Neural cell (in vitro differentiated cells): ENCODE data around the gene ADGRG3. TPM values are rescaled to one million over a fixed set of nuclear protein-coding genes. Genes with fewer than 3 reads are reported as not detected.

Source experiments
- H2AFZ ChIP-seq: fragments of 200-600, 300-800 bp; sonication (generic), shearing (Covaris generic); 2 replicates; pipeline ENCODE4 v1.6.0; 2014; ENCODE audit warnings: low read depth, mild to moderate bottlenecking, antibody characterized with exemption, low read length, moderate library complexity
- H3F3A ChIP-seq: fragments of 200-600 bp; shearing (Covaris generic); 2 replicates; pipeline ENCODE4 v1.6.1; 2016; ENCODE audit warnings: mild to moderate bottlenecking, moderate library complexity, mixed read lengths, antibody characterized with exemption, low read length; ENCODE audit not compliant: insufficient read depth, poor library complexity, severe bottlenecking
- H3K27ac ChIP-seq: fragments of 200-600, 300-800 bp; sonication (generic), shearing (Covaris generic); 2 replicates; pipeline ENCODE4 v1.5.1; 2014; ENCODE audit warnings: mild to moderate bottlenecking, low read length, moderate library complexity
- H3K27me3 ChIP-seq: fragments of 300-800, 200-600 bp; sonication (generic), shearing (Covaris generic); 2 replicates; pipeline ENCODE4 v1.6.0; 2014; ENCODE audit warnings: mild to moderate bottlenecking, low read depth, low read length, moderate library complexity; ENCODE audit not compliant: insufficient read depth
- H3K36me3 ChIP-seq: fragments of 300-800, 200-600 bp; sonication (generic), shearing (Covaris generic); 2 replicates; pipeline ENCODE4 v1.5.1; 2014; ENCODE audit warnings: mild to moderate bottlenecking, antibody characterized with exemption, low read length, moderate library complexity; ENCODE audit not compliant: insufficient read depth
- H3K4me2 ChIP-seq: fragments of 300-800, 200-600 bp; sonication (generic), shearing (Covaris generic); 2 replicates; pipeline ENCODE4 v1.6.0; 2014; ENCODE audit warnings: mild to moderate bottlenecking, low read length
- H3K4me3 ChIP-seq: fragments of 300-800, 200-600 bp; sonication (generic), shearing (Covaris generic); 2 replicates; pipeline ENCODE4 v1.5.1; 2014; ENCODE audit warnings: mild to moderate bottlenecking, low read length, moderate library complexity
- H3K79me2 ChIP-seq: fragments of 200-600 bp; shearing (Covaris generic); replicated peaks from 2 replicates; pipeline ENCODE4 v1.6.0; 2014; ENCODE audit warnings: mild to moderate bottlenecking, low read length, moderate library complexity; ENCODE audit not compliant: insufficient read depth
- H3K9ac ChIP-seq: fragments of 300-800, 200-600 bp; sonication (generic), shearing (Covaris generic); 2 replicates; pipeline ENCODE4 v1.6.1; 2016; ENCODE audit warnings: mild to moderate bottlenecking, low read length, mixed read lengths
- H3K9me2 ChIP-seq: fragments of 200-600 bp; shearing (Covaris generic); 2 replicates; pipeline ENCODE4 v1.6.1; 2016; ENCODE audit warnings: mild to moderate bottlenecking, low read length, mixed read lengths; ENCODE audit not compliant: insufficient read depth
- H3K9me3 ChIP-seq: fragments of 200-600, 300-800 bp; sonication (generic), shearing (Covaris generic); 2 replicates; pipeline ENCODE4 v1.6.1; 2016; ENCODE audit warnings: mild to moderate bottlenecking, mixed run types, low read length, moderate library complexity, mixed read lengths
- H4K20me1 ChIP-seq: fragments of 200-600 bp; shearing (Covaris generic); 2 replicates; pipeline ENCODE4 v1.6.1; 2016; ENCODE audit warnings: mild to moderate bottlenecking, mixed run types; ENCODE audit not compliant: insufficient read depth
- EP300 ChIP-seq: fragments of 450-650 bp; conservative IDR thresholded peaks from 2 replicates; pipeline ENCODE4 v1.6.1; 2014; ENCODE audit warnings: antibody characterized with exemption, mild to moderate bottlenecking, moderate library complexity; ENCODE audit not compliant: poor library complexity, severe bottlenecking
- EZH2 ChIP-seq: fragments of 200-600, 300-800 bp; shearing (Covaris generic), sonication (generic); IDR thresholded peaks from 2 replicates; pipeline ENCODE4 v1.6.1; 2014; ENCODE audit warnings: antibody characterized with exemption, low read length, borderline replicate concordance, mild to moderate bottlenecking; ENCODE audit not compliant: insufficient read depth, poor library complexity, severe bottlenecking
- MXI1 ChIP-seq: fragments of 450-650 bp; conservative IDR thresholded peaks from 2 replicates; pipeline ENCODE4 v1.6.1; 2014; ENCODE audit warnings: antibody characterized with exemption, mild to moderate bottlenecking; ENCODE audit not compliant: poor library complexity, severe bottlenecking
- POLR2AphosphoS5 ChIP-seq: IDR thresholded peaks from 2 replicates; pipeline ENCODE4 v1.6.1; 2012
- RAD21 ChIP-seq: fragments of 450-650 bp; conservative IDR thresholded peaks from 2 replicates; pipeline ENCODE4 v1.6.1; 2014; ENCODE audit warnings: antibody characterized with exemption, mild to moderate bottlenecking, moderate library complexity
- SMC3 ChIP-seq: fragments of 450-650 bp; conservative IDR thresholded peaks from 2 replicates; pipeline ENCODE4 v1.6.1; 2014; ENCODE audit warnings: antibody characterized with exemption, mild to moderate bottlenecking, moderate library complexity; ENCODE audit not compliant: poor library complexity
- TAF1 ChIP-seq: IDR thresholded peaks from 2 replicates; pipeline ENCODE4 v1.6.1; 2012; ENCODE audit warnings: low read depth
- polyA plus RNA-seq: library from polyadenylated mRNA; depleted of rRNA; stranded (reverse); fragments of >200 nt; gene quantifications from 2 replicates; pipeline ENCODE4 v1.2.3, GENCODE V29; 2014
- TF ChIP-seq, protein P1 (sequence below): fragments of 450-650 bp; IDR thresholded peaks from 2 replicates; pipeline ENCODE4 v1.5.1; 2014; ENCODE audit warnings: antibody characterized with exemption, mild to moderate bottlenecking, moderate library complexity; ENCODE audit not compliant: poor library complexity, severe bottlenecking
- TF ChIP-seq, protein P2 (sequence below): IDR thresholded peaks from 2 replicates; pipeline ENCODE4 v1.6.1; 2012; ENCODE audit warnings: borderline replicate concordance

Gene ADGRG3
- polyA plus RNA-seq, 1 donor from 2014 or later, result 0.62 TPM

- H3K9me3 ChIP-seq, result no peaks in the 10 kb centered on the region
- no peaks in the 10 kb centered on the region for H3K79me2 ChIP-seq
- no peaks in the 10 kb centered on the region for H3K27me3 ChIP-seq
- H4K20me1 ChIP-seq, result no peaks in the 10 kb centered on the region
- no peak within 1 kb of the TSS for H2AFZ ChIP-seq
- no peak within 1 kb of the TSS for H3K4me2 ChIP-seq
- no peak within 1 kb of the TSS for H3K27ac ChIP-seq
- H3K9ac ChIP-seq, result peak within 1 kb of the TSS; percentile 16
- no peak within 1 kb of the TSS for H3K4me3 ChIP-seq
- no peaks in the 10 kb centered on the region for H3K36me3 ChIP-seq
- no peaks in the 10 kb centered on the region for H3K9me2 ChIP-seq
- no peaks in the 10 kb centered on the region for H3F3A ChIP-seq
- TF ChIP-seq SMC3 (no peak), EZH2 (no peak), POLR2AphosphoS5 (no peak), EP300 (no peak), MXI1 (no peak), TAF1 (no peak), RAD21 (no peak)
- TF ChIP-seq, protein P1, sequence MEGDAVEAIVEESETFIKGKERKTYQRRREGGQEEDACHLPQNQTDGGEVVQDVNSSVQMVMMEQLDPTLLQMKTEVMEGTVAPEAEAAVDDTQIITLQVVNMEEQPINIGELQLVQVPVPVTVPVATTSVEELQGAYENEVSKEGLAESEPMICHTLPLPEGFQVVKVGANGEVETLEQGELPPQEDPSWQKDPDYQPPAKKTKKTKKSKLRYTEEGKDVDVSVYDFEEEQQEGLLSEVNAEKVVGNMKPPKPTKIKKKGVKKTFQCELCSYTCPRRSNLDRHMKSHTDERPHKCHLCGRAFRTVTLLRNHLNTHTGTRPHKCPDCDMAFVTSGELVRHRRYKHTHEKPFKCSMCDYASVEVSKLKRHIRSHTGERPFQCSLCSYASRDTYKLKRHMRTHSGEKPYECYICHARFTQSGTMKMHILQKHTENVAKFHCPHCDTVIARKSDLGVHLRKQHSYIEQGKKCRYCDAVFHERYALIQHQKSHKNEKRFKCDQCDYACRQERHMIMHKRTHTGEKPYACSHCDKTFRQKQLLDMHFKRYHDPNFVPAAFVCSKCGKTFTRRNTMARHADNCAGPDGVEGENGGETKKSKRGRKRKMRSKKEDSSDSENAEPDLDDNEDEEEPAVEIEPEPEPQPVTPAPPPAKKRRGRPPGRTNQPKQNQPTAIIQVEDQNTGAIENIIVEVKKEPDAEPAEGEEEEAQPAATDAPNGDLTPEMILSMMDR, result no peak
- TF ChIP-seq, protein P2, sequence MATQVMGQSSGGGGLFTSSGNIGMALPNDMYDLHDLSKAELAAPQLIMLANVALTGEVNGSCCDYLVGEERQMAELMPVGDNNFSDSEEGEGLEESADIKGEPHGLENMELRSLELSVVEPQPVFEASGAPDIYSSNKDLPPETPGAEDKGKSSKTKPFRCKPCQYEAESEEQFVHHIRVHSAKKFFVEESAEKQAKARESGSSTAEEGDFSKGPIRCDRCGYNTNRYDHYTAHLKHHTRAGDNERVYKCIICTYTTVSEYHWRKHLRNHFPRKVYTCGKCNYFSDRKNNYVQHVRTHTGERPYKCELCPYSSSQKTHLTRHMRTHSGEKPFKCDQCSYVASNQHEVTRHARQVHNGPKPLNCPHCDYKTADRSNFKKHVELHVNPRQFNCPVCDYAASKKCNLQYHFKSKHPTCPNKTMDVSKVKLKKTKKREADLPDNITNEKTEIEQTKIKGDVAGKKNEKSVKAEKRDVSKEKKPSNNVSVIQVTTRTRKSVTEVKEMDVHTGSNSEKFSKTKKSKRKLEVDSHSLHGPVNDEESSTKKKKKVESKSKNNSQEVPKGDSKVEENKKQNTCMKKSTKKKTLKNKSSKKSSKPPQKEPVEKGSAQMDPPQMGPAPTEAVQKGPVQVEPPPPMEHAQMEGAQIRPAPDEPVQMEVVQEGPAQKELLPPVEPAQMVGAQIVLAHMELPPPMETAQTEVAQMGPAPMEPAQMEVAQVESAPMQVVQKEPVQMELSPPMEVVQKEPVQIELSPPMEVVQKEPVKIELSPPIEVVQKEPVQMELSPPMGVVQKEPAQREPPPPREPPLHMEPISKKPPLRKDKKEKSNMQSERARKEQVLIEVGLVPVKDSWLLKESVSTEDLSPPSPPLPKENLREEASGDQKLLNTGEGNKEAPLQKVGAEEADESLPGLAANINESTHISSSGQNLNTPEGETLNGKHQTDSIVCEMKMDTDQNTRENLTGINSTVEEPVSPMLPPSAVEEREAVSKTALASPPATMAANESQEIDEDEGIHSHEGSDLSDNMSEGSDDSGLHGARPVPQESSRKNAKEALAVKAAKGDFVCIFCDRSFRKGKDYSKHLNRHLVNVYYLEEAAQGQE, result no peak
These were observed 39.9 kb upstream of the ADGRG3 start, which contains the start of gene ADGRG1 for GRCh38 chr16:57628008-57628781. Gene ADGRG1, plus strand, starts transcription at chr16:57628630. Its CDS starts 21,658 bp downstream, at chr16:57650288.

GRCh38 chr16:57628783-57629293 lies 39.3 kb upstream of the ADGRG3 start:
- Histone ChIP-seq H3K9me3 (no peaks in the 10 kb centered on the region), H3K79me2 (no peaks in the 10 kb centered on the region), H3K9me2 (no peaks in the 10 kb centered on the region), H3K4me3 (no peak overlapping the region), H3K27me3 (no peaks in the 10 kb centered on the region), H3K9ac (peak overlapping the region; percentile 16), H3K27ac (no peak overlapping the region), H3K36me3 (no peaks in the 10 kb centered on the region), H3K4me2 (no peak overlapping the region), H3F3A (no peaks in the 10 kb centered on the region), H2AFZ (no peak overlapping the region), H4K20me1 (no peaks in the 10 kb centered on the region)
- TF ChIP-seq POLR2AphosphoS5 (peak; percentile 75), RAD21 (no peak)
